GM12873 (cell line): ENCODE results near the gene GRK7.

Source experiments
- CTCF ChIP-seq: IDR thresholded peaks from 2 replicates; pipeline ENCODE4 v1.5.1; 2012; ENCODE audit warnings: low read depth, mild to moderate bottlenecking, moderate library complexity, low read length, control low read depth; ENCODE audit not compliant: insufficient read depth; ENCODE audit errors: missing control alignments

Gene GRK7

GRCh38 chr3:141754032-141754431 lies 9.2 kb upstream of the GRK7 start:
- no peak for TF ChIP-seq CTCF

- TF ChIP-seq CTCF = no peak
Observed at GRCh38 chr3:141764045-141764444, 837 bp downstream of the GRK7 start.

GRCh38 chr3:141764465-141764864 lies 1.3 kb downstream of the GRK7 start:
- TF ChIP-seq CTCF = no peak

- no peak for TF ChIP-seq CTCF
Observed at GRCh38 chr3:141764986-141765385, 1.8 kb downstream of the GRK7 start.

GRCh38 chr3:141767066-141767465 lies 3.9 kb downstream of the GRK7 start:
- no peak for TF ChIP-seq CTCF

- TF ChIP-seq CTCF = no peak
Observed at GRCh38 chr3:141769221-141769894, 6.2 kb downstream of the GRK7 start.

GRCh38 chr3:141773676-141774075 lies 10.5 kb downstream of the GRK7 start:
- no peak for TF ChIP-seq CTCF

- TF ChIP-seq CTCF = no peak
Observed at GRCh38 chr3:141776376-141776775, 13.2 kb downstream of the GRK7 start.
